ENCODE measurements around the gene HTT.
A peak's percentile ranks its signal among the peaks of the same experiment; 100 is the strongest.

HTT gene

DNA sequence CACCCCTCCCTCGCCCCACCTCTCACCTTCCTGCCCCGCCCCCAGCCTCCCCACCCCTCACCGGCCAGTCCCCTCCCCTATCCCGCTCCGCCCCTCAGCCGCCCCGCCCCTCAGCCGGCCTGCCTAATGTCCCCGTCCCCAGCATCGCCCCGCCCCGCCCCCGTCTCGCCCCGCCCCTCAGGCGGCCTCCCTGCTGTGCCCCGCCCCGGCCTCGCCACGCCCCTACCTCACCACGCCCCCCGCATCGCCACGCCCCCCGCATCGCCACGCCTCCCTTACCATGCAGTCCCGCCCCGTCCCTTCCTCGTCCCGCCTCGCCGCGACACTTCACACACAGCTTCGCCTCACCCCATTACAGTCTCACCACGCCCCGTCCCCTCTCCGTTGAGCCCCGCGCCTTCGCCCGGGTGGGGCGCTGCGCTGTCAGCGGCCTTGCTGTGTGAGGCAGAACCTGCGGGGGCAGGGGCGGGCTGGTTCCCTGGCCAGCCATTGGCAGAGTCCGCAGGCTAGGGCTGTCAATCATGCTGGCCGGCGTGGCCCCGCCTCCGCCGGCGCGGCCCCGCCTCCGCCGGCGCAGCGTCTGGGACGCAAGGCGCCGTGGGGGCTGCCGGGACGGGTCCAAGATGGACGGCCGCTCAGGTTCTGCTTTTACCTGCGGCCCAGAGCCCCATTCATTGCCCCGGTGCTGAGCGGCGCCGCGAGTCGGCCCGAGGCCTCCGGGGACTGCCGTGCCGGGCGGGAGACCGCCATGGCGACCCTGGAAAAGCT is at the start of gene HTT, which contains the start of gene HTT-AS:
HTT (plus strand) TSS at position 604 of the 768 bp plus-strand sequence; CDS start at position 749, 145 bp downstream.
HTT-AS (minus strand) TSS at position 461 of the 768 bp plus-strand sequence.
- peak; percentile 97 for DNase-seq (ENCODE audit: low read depth)

DNA sequence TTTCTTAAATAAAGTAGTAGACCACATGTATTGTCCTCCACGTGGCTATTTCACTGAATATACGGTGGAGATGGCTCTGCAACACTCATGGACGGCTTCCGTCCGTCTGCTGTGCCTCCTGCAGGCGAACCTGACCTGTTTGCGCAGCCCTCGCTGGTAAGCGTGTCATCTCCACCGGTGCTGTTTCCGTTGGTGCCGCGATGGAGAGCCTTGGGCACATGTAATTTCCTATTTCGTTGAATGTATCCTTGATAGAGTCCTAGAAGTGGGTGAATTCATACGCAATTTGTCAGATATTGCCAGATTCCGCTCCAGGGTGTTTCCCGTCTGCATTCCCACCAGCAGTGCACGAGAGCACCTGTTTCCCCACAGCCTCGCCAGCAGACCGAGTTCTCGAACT is 48.6 kb upstream of the HTT start:
- DNase-seq (ENCODE audit: low read depth) = no peak

DNA sequence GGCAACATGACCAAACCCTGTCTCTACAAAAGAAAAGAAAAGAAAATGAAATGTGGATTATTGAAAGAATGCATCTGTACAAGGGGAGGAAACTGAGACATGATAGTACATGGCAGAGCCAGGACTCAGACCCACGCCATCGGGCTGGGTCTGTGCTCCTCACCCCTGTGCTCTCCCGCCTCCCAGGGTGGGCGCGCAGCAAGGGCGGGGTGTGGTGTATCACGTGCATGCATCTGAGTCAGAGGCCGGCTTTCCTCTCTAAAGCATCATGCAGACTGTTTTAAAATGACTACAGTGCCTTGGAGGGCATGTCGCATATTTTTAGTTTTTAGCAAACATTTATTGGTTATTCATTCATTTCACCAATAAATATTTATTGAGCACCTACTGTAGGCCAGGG is 47.9 kb upstream of the HTT start:
- DNase-seq (ENCODE audit: low read depth) = no peak

DNA sequence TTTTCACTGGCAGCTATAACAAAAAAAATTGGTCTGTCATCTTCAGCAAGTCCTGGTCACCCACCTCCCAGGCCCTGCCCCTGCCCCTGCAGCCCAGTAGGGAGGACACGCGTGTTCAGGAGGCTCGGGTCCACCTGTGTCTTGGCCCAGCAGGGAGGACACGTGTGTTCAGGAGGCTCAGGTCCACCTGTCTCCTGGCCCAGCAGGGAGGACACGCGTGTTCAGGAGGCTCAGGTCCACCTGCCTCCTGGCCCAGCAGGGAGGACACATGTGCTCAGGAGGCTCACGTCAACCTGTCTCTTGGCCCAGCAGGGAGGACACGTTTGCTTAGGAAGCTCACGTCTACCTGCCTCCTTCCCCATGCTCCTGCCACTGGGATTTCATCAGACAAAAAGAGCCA is 45.0 kb upstream of the HTT start:
- no peak for DNase-seq (ENCODE audit: low read depth)

DNA sequence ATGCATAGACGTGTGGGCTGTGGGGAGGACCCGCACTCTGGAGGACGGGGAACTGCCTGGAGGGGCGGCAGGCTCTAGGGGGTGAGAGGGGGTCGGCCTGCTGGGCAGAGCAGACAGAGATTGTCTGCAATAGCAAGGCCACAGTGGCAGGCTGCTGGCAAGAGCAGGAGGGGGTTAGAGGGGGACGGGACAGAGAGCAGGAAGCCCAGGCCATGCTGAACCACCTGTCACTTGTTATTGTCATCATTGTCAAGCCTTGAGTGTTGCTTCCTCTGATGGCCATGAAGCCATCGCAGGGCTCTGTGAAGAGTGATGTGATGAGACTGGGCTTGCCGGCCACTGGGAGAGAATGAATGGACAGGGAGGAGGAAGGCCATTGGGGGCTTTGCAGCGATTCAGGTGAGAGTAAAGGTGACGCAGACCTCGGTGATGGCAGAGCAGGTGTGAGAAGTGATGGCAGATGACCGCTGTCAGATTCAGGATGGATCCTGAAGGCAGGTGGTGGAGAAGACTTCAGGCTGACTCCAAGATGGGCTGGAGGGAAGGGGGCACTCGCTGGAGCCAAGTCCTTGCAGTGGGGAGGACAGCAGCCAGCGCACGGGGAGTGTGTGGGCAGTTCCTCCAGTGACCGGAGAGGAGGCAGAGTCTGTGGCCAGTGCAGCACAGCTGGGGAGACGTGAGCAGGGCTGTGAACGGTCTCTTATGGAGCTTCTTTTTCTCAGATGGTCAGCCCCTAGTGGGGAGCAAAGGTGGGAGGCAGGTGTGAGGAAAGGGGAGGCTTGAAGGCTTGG is 43.7 kb upstream of the HTT start:
- no peak for DNase-seq (ENCODE audit: low read depth)

DNA sequence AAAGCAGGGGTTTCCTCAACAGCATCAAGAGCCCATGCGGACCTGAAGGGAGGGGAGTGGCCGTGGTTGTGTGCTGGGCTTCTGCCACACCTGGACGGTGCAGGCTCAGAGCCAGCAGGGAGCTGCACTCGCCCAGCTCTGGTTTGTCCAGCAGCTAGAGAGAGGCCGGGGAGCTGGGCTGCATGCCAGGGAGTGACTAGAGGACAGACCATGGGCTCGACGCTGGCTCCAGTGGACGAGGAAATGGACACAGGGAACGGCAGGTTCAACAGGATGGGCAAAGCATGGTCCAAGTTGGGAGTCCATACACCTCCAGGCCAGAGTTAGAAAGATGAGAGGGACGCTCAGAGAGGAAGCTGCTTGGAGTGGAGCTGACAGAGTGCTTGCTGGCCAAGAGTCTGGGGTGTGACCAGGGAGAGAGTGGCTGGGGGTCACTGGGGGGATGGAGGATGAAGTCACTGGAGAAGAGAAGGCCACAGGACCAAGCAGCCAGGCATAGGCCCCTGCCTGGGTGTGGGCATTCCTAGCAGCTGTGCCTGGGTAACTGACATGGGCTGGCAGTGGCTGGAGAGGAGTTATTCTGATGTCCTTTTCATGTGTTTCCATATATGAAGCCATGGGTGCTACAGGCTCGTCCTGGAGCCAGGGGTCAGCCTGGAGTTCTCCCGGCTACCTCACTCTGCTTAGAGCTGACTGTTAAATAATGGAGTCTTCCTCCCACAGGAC is 43.0 kb upstream of the HTT start:
- no peak for DNase-seq (ENCODE audit: low read depth)

DNA sequence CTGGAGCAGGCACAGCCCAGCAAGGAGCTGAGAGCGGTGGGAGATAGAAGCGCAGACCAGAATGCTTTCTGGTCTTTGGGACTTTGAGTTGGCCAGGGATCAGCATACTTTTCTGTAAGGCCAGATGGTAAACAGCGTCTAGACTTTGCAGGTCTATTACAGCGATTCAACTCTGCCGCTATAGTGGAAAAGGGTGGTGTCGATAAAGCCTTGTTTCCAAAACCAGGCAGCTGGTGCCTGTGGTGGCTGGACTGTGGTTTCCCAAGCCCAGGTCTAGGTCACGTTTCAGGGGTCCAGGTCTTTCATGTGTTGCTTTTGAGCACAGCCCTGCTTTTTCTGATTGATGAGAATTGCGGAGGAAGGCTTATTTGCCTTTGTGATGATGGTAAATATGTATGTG is 40.2 kb upstream of the HTT start:
- no peak for DNase-seq (ENCODE audit: low read depth)

DNA sequence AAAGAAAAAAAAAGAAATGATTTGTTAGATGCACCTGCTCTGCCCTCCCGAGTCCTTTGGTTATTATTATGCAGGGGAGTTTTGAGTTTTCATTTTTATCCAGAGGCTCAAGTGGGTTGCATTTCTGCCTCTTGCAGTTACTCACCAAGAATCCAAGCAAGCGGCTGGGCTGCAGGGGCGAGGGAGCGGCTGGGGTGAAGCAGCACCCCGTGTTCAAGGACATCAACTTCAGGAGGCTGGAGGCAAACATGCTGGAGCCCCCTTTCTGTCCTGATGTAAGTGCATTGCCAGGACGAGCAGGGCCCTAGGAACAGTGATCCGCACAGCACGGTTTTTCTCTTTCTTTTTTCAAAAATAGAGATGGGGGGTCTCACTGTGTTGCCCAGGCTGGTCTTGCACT is 39.2 kb upstream of the HTT start:
- no peak for DNase-seq (ENCODE audit: low read depth)

DNA sequence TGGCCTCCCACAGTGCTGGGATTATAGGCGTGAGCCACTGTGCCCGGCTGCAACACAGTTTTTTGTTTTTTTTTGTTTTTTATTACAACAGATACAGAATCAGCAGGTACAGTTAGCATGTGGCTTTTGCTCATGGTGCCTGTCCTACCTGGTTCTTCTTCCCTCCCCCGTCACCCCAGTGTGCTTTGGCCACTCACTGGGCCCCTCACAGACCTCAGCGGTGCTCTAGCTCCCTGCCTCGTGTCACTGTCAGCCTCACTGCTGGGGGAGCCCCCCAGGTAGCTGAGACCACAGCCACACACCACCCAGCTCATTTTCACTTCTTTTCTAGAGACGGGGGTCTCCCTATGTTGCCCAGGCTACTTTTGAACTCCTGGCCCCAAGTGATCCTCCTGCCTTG is 38.8 kb upstream of the HTT start:
- DNase-seq (ENCODE audit: low read depth) = no peak

DNA sequence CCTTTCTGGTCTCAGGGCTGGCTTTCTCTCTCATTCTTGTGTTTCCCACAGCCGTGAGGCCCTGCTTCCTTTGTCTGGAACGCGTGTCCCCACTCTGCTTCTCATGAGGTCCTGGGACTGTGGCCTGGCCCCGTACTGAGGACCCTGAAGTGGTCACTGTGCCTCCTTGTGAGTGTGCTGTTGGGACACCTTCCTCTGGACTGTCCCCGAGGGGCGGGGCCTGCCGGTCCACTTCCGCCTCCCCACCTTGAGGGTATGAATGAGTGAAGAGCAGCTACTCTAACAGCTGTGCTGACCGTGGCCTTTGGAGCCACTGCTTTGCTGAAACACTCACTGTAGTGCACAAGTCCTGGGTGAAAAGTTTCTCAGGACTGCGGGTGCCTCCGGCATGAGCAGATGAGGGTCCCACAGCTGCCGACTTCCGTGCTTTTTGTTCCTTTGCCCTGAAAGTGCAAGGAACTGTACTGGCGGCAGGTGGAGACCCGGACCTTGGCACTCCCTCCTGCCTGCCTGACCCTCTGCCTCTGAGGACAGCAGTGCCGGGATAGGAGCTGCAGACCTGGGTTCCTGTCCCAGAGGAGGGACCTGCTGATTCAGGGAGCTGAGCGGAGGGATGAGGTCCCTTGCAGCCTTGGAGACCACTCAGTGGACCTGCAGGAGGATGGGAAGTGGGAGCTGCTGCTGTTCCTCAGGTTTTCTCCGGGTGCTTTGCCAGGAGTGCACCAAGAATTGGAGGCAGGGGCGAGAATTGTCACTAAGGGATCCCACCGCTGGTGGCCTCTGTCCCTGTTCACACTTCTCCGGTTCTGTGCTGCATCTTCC is 38.1 kb upstream of the HTT start:
- no peak for DNase-seq (ENCODE audit: low read depth)

DNA sequence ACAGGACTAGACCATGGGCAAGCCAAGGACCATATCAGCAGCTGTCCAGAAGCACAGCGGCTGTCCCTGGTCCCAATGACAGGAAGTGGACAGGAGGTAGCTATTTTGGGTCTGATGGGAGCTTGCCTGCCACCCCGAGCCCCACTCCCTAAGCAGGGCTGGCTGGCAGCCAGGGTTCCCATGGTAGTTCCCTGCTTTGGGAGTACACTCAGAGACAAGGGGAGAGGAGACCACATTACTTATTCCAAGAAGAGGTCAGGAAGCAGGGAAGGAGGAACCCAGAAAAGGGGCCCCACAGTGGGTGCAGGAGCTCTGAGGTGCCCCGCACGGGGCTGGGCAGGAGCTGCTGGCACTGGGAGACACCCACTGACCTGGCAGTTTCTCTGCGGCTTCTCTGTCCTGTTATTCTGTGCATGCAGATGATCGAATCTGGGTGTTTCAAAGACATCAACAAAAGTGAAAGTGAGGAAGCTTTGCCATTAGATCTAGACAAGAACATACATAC is 36.5 kb upstream of the HTT start:
- no peak for DNase-seq (ENCODE audit: low read depth)

DNA sequence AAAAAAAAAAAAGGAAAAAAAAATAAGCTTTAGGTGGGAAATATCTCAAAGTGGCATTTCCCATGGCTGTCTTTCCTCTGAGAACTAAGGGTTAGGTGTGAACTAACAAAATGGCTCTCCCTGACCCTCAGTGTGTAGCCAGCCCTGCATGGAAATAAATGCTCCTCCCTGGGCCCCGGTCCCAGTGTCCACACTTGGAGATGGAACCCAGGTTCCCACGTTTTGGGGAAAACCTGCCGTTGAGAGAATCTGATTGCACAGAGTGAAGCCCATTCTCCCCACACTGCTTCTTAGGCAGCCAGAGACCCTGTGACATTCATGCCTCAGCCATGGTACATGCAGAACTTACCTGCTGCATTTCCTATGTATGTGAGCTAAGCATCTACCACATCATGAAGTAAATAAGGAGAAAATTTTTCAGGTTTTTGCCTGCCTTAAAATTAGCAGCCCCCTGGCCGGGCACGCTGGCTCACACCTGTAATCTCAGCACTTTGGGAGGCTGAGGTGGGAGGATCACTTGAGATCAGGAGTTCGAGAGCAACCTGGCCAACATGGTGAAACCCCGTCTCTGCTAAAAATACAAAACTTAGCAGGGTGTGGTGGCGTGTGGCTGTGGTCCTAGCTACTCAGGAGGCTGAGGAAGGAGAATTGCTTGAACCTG is 34.6 kb upstream of the HTT start:
- DNase-seq (ENCODE audit: low read depth) = no peak

DNA sequence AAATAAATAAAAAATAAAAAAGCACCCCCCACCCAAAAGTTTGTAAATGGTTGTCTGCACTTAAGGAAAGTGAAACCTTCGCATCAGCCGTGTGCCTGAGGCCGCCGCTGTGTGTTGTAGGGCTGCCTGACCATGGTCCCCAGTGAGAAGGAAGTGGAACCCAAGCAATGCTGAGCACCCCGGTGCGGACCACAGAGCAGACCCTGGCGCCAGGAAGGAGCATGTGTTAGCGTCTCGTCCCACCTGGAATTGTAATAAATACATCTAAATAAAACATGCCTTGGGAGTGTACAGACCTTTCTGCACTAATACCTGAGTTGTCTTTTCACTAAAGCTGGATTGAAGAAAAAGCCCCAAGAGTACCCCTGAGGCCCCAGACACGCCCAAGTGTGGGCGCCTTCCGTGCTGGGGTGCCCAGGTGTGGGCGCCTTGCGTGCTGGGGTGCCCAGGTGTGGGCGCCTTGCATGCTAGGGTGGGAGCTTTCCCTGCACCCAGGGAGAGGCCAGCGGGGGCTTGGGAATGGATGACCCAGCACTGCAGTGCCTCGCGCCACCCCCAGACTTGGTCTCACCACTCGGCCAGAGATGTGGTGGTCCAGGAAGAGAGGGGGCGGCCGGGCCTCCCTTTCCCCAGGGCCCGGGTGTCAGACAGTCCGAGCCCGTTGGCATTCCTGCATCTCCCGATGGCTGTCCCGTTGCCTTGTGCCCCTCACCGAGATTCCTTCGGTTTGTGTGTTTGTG is 33.9 kb upstream of the HTT start:
- DNase-seq (ENCODE audit: low read depth) = no peak

DNA sequence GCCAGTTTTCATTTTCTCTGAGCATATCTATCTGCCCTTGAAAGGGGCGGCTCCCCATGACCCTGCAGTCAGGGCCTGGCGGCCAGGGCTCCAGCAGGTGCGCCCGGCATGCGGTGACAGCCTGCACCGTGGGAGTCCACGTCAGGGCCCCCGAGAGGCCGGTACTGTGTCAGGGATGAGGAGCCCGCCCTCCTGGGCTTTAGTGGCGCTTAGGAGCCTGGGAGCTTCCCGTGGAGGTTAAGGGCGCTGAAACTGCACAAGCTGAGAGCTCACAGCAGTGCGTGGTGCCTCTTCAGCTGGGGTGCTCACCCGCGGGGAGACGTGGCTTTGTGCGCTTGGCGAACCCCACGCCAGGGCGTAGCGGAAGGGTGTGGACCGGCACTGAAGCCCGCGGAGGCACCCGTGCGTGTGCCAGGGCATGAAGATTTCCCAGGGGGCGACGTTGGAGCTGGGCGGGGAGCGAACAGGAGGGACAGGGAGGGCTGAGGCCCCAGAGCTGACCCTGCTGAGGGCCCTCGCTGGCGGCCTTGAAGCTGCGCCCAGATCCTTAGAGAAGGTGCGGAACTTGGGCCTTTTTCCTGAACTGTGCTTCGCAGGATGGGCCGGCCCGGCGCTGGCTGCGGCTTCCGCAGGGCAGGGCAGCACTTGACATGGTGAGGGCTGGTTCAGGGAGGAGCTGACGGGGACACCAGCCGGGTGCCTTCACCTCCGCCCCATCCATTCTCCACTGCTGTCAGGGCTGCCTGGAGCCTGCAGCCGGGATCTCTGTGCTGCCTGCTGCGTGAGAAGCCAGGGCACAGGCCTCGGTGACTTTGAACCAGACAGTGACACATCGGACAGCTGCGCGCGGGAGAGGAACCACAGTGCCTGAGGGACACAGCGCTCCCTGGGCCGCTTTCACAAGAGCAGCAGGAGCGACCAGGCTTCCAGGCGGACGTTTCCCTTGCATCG is 33.0 kb upstream of the HTT start:
- no peak for DNase-seq (ENCODE audit: low read depth)

DNA sequence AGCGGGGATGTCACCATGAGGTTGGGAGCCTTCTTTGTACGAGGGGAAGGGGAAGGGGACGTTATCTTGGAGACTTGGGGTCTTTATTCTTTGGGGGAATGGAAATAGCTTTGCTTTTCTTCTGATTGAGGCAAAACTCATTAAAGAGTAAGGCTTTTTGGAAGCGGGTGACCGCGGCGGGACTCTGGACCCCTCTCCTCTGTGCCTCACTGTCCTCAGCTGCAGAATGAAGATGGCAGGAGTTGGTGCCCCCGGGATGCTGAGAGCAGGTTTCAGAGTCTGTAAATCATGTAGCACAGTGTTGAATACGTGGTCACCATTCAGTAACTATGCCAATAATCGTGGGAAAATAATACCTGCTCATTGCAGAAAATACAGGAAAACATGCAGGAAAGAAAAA is 32.3 kb upstream of the HTT start:
- no peak for DNase-seq (ENCODE audit: low read depth)

DNA sequence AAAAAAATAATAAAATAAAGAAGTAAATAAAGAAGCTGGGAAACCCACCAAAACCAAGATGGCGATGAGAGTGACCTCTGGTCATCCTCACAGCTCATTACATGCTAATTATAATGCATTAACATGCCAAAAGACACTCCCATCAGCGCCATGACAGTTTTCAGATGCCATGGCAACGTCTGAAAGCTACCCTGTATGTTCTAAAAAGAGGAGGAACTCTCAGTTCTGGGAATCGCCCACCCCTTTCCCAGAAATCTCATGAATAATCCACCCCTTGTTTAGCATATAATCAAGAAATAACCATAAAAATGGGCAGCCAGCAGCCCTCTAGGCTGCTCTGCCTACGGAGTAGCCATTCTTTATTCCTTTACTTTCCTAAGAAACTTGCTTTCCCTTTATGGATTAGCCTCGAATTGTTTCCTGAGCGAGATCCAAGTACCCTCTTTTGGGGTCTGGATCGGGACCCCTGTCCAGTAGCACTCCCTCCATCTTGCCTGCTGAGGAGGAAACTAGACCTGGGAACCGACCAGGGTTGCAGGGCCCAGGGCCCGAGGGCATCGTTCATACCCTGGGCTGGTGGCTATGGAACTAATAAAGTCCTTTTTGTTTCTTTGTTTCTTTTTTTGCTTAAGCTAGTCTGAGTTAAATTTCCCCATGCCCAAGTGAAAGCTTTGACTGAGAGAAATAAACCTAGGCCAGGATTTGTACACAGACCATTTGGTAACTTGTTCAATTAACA is 31.0 kb upstream of the HTT start:
- no peak for DNase-seq (ENCODE audit: low read depth)

DNA sequence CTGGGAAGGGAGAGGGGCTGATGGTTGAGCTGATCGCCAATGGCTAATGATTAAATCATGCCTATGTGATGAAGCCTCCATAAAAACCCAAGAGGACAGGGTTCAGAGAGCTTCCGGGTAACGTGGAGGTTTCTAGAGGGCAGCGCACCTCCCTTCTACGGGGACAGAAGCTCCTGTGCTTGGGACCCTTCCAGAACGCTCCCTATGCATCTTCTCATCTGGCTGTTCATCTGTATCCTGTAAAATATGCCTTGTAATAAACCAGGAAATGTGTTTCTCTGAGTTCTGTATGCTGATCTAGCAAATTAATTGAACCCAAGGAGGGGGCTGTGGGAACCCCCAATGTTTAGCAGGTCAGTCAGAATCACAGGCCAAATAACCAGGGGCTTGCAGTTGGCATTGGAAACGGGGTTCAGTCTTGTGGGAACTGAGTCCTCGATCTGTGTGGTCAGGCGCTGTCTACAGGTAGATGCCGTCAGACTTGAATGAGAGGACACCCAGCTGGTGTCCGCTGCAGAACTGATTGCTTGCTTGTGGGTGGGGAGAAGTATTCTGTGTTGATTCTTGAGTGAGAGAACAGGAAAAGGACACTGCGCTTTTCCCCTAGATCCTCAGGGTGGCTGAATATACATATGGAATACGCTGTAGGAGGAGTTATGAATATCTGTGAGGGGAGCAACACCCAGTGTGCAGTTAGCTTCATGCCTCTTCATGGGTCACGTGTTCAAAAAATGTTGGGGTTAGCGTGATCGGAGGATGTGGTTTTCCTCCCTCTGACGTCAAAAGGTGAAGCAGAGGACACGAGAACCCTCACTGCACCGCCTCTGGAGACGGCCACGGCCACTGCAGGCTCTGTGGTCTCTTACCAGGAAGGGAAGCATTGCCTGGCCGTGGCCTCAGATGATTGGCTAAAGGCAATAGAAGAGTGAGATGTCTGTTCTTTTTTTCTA is 29.3 kb upstream of the HTT start:
- DNase-seq (ENCODE audit: low read depth) = peak; percentile 29

Measured in stimulated activated CD8-positive, alpha-beta memory T cell treated with anti-CD3 and anti-CD28 coated beads, Interleukin-15, amount 100 ng/mL, for 24 hours (primary cell).